Mucosa of rectum (tissue), 2 donors: Measurements from ENCODE around the gene SH2D3A.

Source experiments
- H3K27ac ChIP-seq, 2 donors: one replicate each; pipeline ENCODE4 v1.7.0; 2013; ENCODE audit warnings: inconsistent platforms in 2 of 2, low read depth in 2 of 2, low read length in 2 of 2
- H3K27me3 ChIP-seq, 2 donors: one replicate each; pipeline ENCODE4 v1.7.0; 2013; ENCODE audit warnings: low read length in 2 of 2; ENCODE audit not compliant: control insufficient read depth in 2 of 2, insufficient read depth in 2 of 2
- H3K36me3 ChIP-seq, 2 donors: one replicate each; pipeline ENCODE4 v1.7.0; 2013; ENCODE audit warnings: low read length in 2 of 2; ENCODE audit not compliant: control insufficient read depth in 2 of 2, insufficient read depth in 2 of 2
- H3K4me1 ChIP-seq, 2 donors: one replicate each; pipeline ENCODE4 v1.7.0; 2013; ENCODE audit warnings: low read length in 2 of 2, mild to moderate bottlenecking in 1 of 2; ENCODE audit not compliant: control insufficient read depth in 2 of 2, insufficient read depth in 2 of 2
- H3K4me3 ChIP-seq, 2 donors: one replicate each; pipeline ENCODE4 v1.7.0; 2013; ENCODE audit warnings: low read length in 2 of 2
- H3K9ac ChIP-seq, 2 donors: one replicate each; pipeline ENCODE4 v1.7.0; 2013; ENCODE audit warnings: low read length in 2 of 2, low read depth in 1 of 2, mild to moderate bottlenecking in 1 of 2
- H3K9me3 ChIP-seq, 2 donors: one replicate each; pipeline ENCODE4 v1.7.0; 2013; ENCODE audit warnings: low read length in 2 of 2; ENCODE audit not compliant: control insufficient read depth in 2 of 2
- donor health status: healthy.
- donor health status: Normal muscosa, but diverticular disease.

Gene SH2D3A

GRCh38 chr19:6731822-6732221 lies 35.4 kb downstream of the SH2D3A start:
- Histone ChIP-seq H3K27ac (no peak overlapping the region), H3K9ac (no peak overlapping the region), H3K9me3 (no peaks in the 10 kb centered on the region), H3K4me1 (peaks cover 12 to 13% of the 10 kb centered on the region in 2 donors), H3K36me3 (peaks cover 3 to 11% of the 10 kb centered on the region in 2 donors), H3K4me3 (no peak overlapping the region), H3K27me3 (no peaks in the 10 kb centered on the region)

GRCh38 chr19:6730941-6731670 lies 36.1 kb downstream of the SH2D3A start:
- H3K27ac ChIP-seq = peak overlapping the region; percentile 56 to 64

GRCh38 chr19:6730153-6730804 lies 37.0 kb downstream of the SH2D3A start:
- Histone ChIP-seq H3K36me3 (peaks cover 3 to 11% of the 10 kb centered on the region in 2 donors), H3K9ac (peak overlapping the region; percentile 32 to 47), H3K27me3 (no peaks in the 10 kb centered on the region), H3K9me3 (no peaks in the 10 kb centered on the region), H3K27ac (peak overlapping the region; percentile 68), H3K4me3 (peak overlapping the region; percentile 59 to 64), H3K4me1 (peaks cover 4% of the 10 kb centered on the region in 2 donors)

More at GRCh38 chr19:6730941-6731670, 36.1 kb downstream of the SH2D3A start:
- Histone ChIP-seq H3K36me3 (peaks cover 3 to 11% of the 10 kb centered on the region in 2 donors), H3K4me3 (no peak overlapping the region), H3K9me3 (no peaks in the 10 kb centered on the region), H3K27me3 (no peaks in the 10 kb centered on the region), H3K9ac (no peak overlapping the region), H3K4me1 (peaks cover 9 to 10% of the 10 kb centered on the region in 2 donors)

- H3K9me3 ChIP-seq = no peaks in the 10 kb centered on the region
- peak overlapping the region; percentile 32 to 47 for H3K9ac ChIP-seq
- peaks cover 4% of the 10 kb centered on the region in 2 donors for H3K4me1 ChIP-seq
- no peaks in the 10 kb centered on the region for H3K27me3 ChIP-seq
- H3K4me3 ChIP-seq = peak overlapping the region; percentile 59 to 64
- H3K27ac ChIP-seq = peak overlapping the region; percentile 68
- H3K36me3 ChIP-seq = peaks cover 3 to 11% of the 10 kb centered on the region in 2 donors
Measured at GRCh38 chr19:6729573-6730152, 37.6 kb downstream of the SH2D3A start.

- Histone ChIP-seq H3K9ac (no peak overlapping the region), H3K27ac (peak overlapping the region in 1 of 2 donors; percentile 32)
Measured at GRCh38 chr19:6728346-6728745, 38.9 kb downstream of the SH2D3A start.

GRCh38 chr19:6725513-6726231 lies 41.6 kb downstream of the SH2D3A start:
- Histone ChIP-seq H3K9me3 (no peaks in the 10 kb centered on the region), H3K4me1 (peaks cover 4% of the 10 kb centered on the region in 2 donors), H3K36me3 (no peaks in the 10 kb centered on the region), H3K27me3 (no peaks in the 10 kb centered on the region), H3K9ac (no peak overlapping the region), H3K27ac (peak overlapping the region in 1 of 2 donors; percentile 9), H3K4me3 (no peak overlapping the region)

More at GRCh38 chr19:6728346-6728745, 38.9 kb downstream of the SH2D3A start:
- Histone ChIP-seq H3K36me3 (peaks cover 3 to 11% of the 10 kb centered on the region in 2 donors), H3K9me3 (no peaks in the 10 kb centered on the region), H3K4me3 (no peak overlapping the region), H3K27me3 (no peaks in the 10 kb centered on the region), H3K4me1 (peaks cover 4% of the 10 kb centered on the region in 2 donors)

GRCh38 chr19:6724631-6725492 lies 42.4 kb downstream of the SH2D3A start:
- Histone ChIP-seq H3K9ac (no peak overlapping the region), H3K36me3 (no peaks in the 10 kb centered on the region), H3K4me1 (peaks cover under 1 to 2% of the 10 kb centered on the region in 2 donors), H3K4me3 (no peak overlapping the region), H3K27me3 (no peaks in the 10 kb centered on the region), H3K27ac (peak overlapping the region in 1 of 2 donors; percentile 9), H3K9me3 (no peaks in the 10 kb centered on the region)

- no peak overlapping the region for H3K27ac ChIP-seq
- no peaks in the 10 kb centered on the region for H3K4me1 ChIP-seq
- no peaks in the 10 kb centered on the region for H3K36me3 ChIP-seq
- no peak overlapping the region for H3K9ac ChIP-seq
- H3K4me3 ChIP-seq = no peak overlapping the region
- no peaks in the 10 kb centered on the region for H3K27me3 ChIP-seq
- H3K9me3 ChIP-seq = no peaks in the 10 kb centered on the region
Measured at GRCh38 chr19:6723738-6724137, 43.5 kb downstream of the SH2D3A start.

GRCh38 chr19:6723108-6723618 lies 44.1 kb downstream of the SH2D3A start:
- H3K9ac ChIP-seq = no peak overlapping the region
- H3K27me3 ChIP-seq = no peaks in the 10 kb centered on the region
- H3K9me3 ChIP-seq = no peaks in the 10 kb centered on the region
- H3K27ac ChIP-seq = no peak overlapping the region
- H3K36me3 ChIP-seq = no peaks in the 10 kb centered on the region
- no peaks in the 10 kb centered on the region for H3K4me1 ChIP-seq
- no peak overlapping the region for H3K4me3 ChIP-seq
